Mucosa of descending colon (tissue), 3 donors: ENCODE results near the gene ZFP62. TPM values are rescaled to one million over a fixed set of nuclear protein-coding genes. Genes with fewer than 3 reads are reported as not detected.

ENCODE experiments used
- ATAC-seq: fragments of 200-7000 bp; cut with Tn5 transposase; one replicate; pipeline ENCODE4 v1.9.1; 2020; ENCODE audit warnings: mild to moderate bottlenecking, moderate library complexity
- DNase-seq, 3 donors: peaks; one replicate each; pipeline ENCODE4 v3.0.0-alpha.2; 2020
- H3K36me3 ChIP-seq: fragments of 200-600 bp; one replicate; pipeline ENCODE4 v1.8.0; 2021; ENCODE audit warnings: low read depth, mild to moderate bottlenecking
- H3K4me1 ChIP-seq: fragments of 200-600 bp; one replicate; pipeline ENCODE4 v1.8.0; 2021; ENCODE audit warnings: low read depth, mild to moderate bottlenecking
- H3K4me3 ChIP-seq: fragments of 200-600 bp; one replicate; pipeline ENCODE4 v1.8.0; 2021; ENCODE audit warnings: mild to moderate bottlenecking
- H3K9me3 ChIP-seq: fragments of 200-600 bp; one replicate; pipeline ENCODE4 v1.8.0; 2021; ENCODE audit warnings: mild to moderate bottlenecking
- intact Hi-C, 2 donors: fragments of 100-400 bp; cut with DNase I in 1 of 2; cut with micrococcal nuclease in 1 of 2; formaldehyde crosslinking; loops; one replicate each; pipeline versions ENCODE4 v1.11.0 to v1.11.1; 2022; cut with DNase I, micrococcal nuclease
- total RNA-seq, 3 donors: library from RNA; stranded (reverse); fragmentation: NEBNext Ultra II Directional in 2 of 3; extraction: Animal tissue kit (Norgen Biotek cat#: 25700) in 2 of 3; gene quantifications; one replicate each; pipeline versions ENCODE4 v1.2.1 to v1.2.4, GENCODE V29; 2021 to 2023
- TF ChIP-seq, protein P1 (sequence below): fragments of 200-600 bp; IDR thresholded peaks from one replicate; pipeline ENCODE4 v1.8.0; 2022; ENCODE audit warnings: antibody characterized with exemption, mild to moderate bottlenecking
- donor health status: DM: no; HTN: no; CAD: no; lungs with moderate emphysema.
- donor health status: DM: no; HTN: no; CAD: no.
- donor health status: DM: no; HTN: yes; CAD: no.

Gene ZFP62
- total RNA-seq, 3 donors from 2014 or later = 37.3 to 41.5 (median 40.2) TPM

DNA sequence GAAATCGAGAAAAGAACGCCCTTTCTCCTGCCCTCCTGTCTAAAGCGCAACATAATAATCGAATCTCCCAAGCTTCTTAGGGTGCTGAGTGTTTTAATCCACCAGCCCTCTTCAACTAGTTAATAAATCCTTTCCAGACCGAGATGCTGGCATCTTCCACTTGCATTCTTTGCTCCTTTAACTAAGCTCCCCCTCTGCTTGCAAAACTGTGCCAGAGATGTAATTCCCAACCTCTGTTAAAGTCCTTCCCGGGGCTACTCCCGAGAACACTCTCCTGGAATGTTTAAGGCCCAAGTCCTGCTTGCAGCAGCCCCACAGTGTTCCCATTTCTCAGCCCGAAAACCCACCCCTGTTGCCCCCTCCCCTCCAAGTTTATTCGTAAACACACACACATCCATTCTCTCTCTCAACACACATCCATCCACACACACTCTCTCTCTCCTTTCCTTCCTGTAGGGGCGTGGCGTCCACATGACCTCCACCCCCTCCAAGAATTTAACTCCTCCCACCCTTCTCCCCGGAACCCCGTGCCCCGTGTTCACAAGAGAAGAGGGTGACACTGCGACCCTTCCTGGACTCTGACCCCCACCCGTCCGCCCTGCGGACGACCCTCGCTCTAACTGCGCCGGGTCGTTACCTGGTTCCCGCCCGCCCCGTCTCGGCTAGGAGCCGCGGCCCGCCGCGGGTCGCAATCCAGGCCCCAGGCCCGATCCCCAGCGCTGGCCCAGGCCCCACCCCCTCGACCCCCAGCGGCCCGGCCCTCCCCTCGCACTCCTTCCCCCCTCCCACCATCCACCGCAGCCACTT lies 51.5 kb downstream of the ZFP62 start:
- peak; percentile 87 for ATAC-seq
- Histone ChIP-seq H3K36me3 (no peaks in the 10 kb centered on the region), H3K4me3 (peak overlapping the region; percentile 23), H3K9me3 (no peaks in the 10 kb centered on the region), H3K4me1 (peaks cover 51% of the 10 kb centered on the region)
- peak in 2 of 3 donors; percentile 91 to 92 for DNase-seq
- intact Hi-C loops = loop anchor here in 1 of 2 donors (10.0 kb wide), 1 partner anchor 55 kb away; the partner anchor contains the start of gene ZFP62
- TF ChIP-seq, protein P1, sequence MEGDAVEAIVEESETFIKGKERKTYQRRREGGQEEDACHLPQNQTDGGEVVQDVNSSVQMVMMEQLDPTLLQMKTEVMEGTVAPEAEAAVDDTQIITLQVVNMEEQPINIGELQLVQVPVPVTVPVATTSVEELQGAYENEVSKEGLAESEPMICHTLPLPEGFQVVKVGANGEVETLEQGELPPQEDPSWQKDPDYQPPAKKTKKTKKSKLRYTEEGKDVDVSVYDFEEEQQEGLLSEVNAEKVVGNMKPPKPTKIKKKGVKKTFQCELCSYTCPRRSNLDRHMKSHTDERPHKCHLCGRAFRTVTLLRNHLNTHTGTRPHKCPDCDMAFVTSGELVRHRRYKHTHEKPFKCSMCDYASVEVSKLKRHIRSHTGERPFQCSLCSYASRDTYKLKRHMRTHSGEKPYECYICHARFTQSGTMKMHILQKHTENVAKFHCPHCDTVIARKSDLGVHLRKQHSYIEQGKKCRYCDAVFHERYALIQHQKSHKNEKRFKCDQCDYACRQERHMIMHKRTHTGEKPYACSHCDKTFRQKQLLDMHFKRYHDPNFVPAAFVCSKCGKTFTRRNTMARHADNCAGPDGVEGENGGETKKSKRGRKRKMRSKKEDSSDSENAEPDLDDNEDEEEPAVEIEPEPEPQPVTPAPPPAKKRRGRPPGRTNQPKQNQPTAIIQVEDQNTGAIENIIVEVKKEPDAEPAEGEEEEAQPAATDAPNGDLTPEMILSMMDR = no peak

DNA sequence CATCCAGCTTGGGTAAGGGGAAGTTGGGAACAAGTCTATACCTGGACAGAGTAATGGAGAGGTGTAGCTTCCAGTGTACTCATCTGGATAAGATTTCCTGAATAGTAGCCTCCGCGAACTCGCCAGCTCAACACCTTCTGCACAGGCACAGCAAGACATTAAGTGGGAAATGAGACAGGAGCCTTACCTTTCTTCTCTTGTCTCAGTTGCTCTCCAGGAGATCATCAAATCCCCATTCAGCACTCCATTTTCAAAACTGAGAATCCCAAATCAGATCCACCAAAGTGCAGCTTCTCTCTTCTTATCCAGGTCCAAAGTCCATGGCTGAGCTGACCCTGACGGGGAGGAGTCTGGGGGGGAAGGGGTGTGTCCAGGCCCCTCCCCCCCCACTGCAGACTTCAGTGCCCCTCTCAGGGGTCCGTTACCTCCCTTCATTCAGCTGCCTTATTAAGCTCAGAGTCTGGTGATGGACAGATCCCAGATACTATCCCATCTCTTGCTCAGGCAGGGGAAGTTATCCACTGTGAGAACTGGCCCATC lies 52.5 kb downstream of the ZFP62 start:
- intact Hi-C loops = loop anchor here in 1 of 2 donors (10.0 kb wide), 1 partner anchor 56 kb away; the partner anchor contains the start of gene ZFP62

DNA sequence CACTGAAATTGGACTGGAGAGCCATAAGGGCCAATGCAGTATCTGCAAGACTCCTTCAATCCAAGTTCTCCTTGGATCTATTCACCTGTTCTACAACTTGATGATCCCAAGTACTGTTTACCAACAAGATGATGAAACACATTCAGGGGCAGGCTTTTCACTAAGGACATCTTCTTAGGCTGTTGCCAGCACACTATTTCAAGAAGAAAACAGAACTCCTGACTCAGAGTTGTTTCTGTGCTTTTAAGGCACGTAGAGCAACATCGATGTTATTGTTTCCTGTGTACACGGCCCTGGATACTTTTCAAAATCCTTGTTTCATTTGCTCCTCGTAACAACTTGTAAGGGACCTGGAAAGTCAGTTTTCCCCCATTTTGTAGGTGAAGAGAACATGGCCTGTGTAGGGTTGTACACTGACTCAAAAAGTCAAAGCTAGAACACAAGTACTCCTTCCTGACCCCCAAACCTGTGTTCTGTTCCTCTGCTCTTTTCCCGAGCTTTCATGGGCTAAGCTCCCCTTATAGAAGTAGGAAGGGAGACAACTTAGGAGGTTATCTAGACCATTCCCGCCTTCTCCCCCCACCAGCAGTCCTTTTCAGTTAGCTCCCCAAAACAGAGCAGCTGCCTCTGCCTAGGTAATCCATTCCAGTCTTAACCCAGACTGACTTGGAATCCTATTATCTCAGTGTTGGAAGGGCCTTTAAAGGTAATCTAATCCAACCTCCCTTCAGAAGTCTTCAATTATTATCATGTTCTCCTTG lies 53.2 kb downstream of the ZFP62 start:
- DNase-seq (no peak), ATAC-seq (no peak)
- intact Hi-C loops = loop anchor here in 1 of 2 donors (10.0 kb wide), 1 partner anchor 57 kb away; the partner anchor contains the start of gene ZFP62
- Histone ChIP-seq H3K4me1 (peaks cover 63% of the 10 kb centered on the region), H3K9me3 (no peaks in the 10 kb centered on the region), H3K36me3 (no peaks in the 10 kb centered on the region), H3K4me3 (no peak overlapping the region)
- TF ChIP-seq, protein P1 = no peak

More for the DNA sequence above, 52.5 kb downstream of the ZFP62 start:
- ATAC-seq = no peak
- TF ChIP-seq, protein P1 = no peak
- Histone ChIP-seq H3K36me3 (no peaks in the 10 kb centered on the region), H3K4me1 (peaks cover 58% of the 10 kb centered on the region), H3K4me3 (no peak overlapping the region), H3K9me3 (no peaks in the 10 kb centered on the region)
- DNase-seq = peak in 1 of 3 donors; percentile 42

DNA sequence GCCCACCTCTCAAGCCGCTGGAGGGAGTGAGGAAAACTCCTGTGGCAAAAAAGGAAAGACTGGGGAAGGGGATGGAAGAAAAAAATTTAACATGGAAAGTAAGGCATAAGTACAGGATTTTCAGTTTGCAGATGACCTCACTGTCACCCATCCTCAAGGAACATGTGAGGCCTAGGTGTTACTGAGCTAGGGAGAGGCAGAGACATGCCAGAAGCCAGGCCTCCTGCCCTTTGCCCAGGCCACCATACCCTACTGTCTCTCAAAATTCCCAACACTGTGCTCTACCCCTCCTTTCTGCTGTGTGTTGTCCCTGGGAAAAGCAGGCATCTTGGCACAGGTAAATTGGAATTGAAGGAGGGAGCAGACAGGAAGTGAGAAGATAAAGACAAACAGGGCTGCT lies 54.0 kb downstream of the ZFP62 start:
- Histone ChIP-seq H3K36me3 (no peaks in the 10 kb centered on the region), H3K4me3 (no peak overlapping the region), H3K4me1 (peaks cover 62% of the 10 kb centered on the region), H3K9me3 (no peaks in the 10 kb centered on the region)
- ATAC-seq (no peak), DNase-seq (no peak)
- TF ChIP-seq, protein P1 = no peak
- intact Hi-C loops = loop anchor here in 1 of 2 donors (10.0 kb wide), 1 partner anchor 58 kb away; the partner anchor contains the start of gene ZFP62

DNA sequence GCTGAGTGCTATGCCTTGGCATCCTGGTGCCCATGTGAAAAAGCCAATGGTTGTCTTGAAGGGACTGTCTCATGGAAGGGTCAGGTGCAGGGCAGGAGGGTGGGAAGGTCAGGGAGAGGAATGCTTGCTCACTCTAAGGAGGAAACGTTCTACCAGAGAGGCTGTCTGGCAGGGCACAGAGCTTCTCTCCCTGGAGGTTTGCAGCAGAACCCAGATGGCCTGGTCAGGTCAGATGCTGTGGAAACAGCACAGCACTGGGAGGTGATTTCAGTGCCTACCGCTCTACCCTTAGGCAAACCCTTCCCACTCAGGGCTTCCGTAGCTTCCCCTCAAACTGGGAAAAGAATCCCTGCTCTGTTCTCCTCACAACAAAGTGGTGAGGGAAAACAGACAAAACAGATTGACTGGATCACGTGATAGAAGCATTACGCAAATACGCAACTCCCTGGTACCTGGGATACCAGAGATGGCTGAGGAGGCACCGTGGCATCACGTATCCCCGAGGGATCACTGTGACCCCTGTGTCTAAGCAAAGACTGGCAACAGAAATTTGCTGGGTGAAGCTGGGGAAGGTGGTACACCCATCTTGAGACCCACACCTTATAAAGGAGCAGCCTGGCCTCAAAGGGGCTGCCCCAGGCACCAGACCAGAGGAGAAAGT lies 54.6 kb downstream of the ZFP62 start:
- H3K36me3 ChIP-seq = no peaks in the 10 kb centered on the region
- DNase-seq (no peak), ATAC-seq (no peak)
- H3K4me1 ChIP-seq = peaks cover 57% of the 10 kb centered on the region
- no peak overlapping the region for H3K4me3 ChIP-seq
- intact Hi-C loops = loop anchor here in 1 of 2 donors (10.0 kb wide), 1 partner anchor 58 kb away; the partner anchor contains the start of gene ZFP62
- H3K9me3 ChIP-seq = no peaks in the 10 kb centered on the region
- TF ChIP-seq, protein P1 = no peak
